Fibroblast of lung (primary cell): ENCODE data around the gene PMM1. TPM values are rescaled to one million over a fixed set of nuclear protein-coding genes. Genes with fewer than 3 reads are reported as not detected.
A peak's percentile ranks its signal among the peaks of the same experiment; 100 is the strongest.
"Not testable (repeated sequence)": the region's sequence is repeated elsewhere in the genome, so short reads cannot be mapped to it uniquely, and the experiment has no call there.

ENCODE experiments used
- DNase-seq, 2 donors: peaks; one replicate each; pipeline versions ENCODE4 v3.0.0 to v3.0.0-alpha.2; 2010; ENCODE audit warnings: low read depth in 2 of 2
- H2AFZ ChIP-seq: 2 replicates; pipeline ENCODE4 v1.5.1; 2012; ENCODE audit warnings: low read length, control low read depth, inconsistent platforms
- H3K27ac ChIP-seq: 2 replicates; pipeline ENCODE4 v1.5.1; 2011; ENCODE audit warnings: low read length, control low read depth; ENCODE audit not compliant: insufficient read depth
- H3K27me3 ChIP-seq: 2 replicates; pipeline ENCODE4 v1.5.1; 2011; ENCODE audit warnings: mild to moderate bottlenecking, low read length; ENCODE audit not compliant: control insufficient read depth, insufficient read depth
- H3K36me3 ChIP-seq: 2 replicates; pipeline ENCODE4 v1.5.1; 2011; ENCODE audit warnings: low read length; ENCODE audit not compliant: control insufficient read depth, insufficient read depth
- H3K4me1 ChIP-seq: 2 replicates; pipeline ENCODE4 v1.5.1; 2011; ENCODE audit warnings: low read length; ENCODE audit not compliant: control insufficient read depth, insufficient read depth; ENCODE audit errors: extremely low read depth
- H3K4me2 ChIP-seq: 2 replicates; pipeline ENCODE4 v1.5.1; 2011; ENCODE audit warnings: low read length, control low read depth; ENCODE audit not compliant: insufficient read depth; ENCODE audit errors: extremely low read depth
- H3K4me3 ChIP-seq, 4 experiments: fragments of 200-600 bp in 1 of 4; sonication (generic) in 1 of 4; replicated peaks in 1 of 4; 2 replicates each; pipeline ENCODE4 v1.5.1; 2011 to 2016; ENCODE audit warnings: low read length in 4 of 4, low read depth in 3 of 4, mild to moderate bottlenecking in 3 of 4, control low read depth in 2 of 4, inconsistent platforms in 1 of 4, mixed read lengths in 1 of 4; ENCODE audit not compliant: insufficient read depth in 1 of 4; ENCODE audit errors: control extremely low read depth in 1 of 4
- H3K79me2 ChIP-seq: 2 replicates; pipeline ENCODE4 v1.5.1; 2012; ENCODE audit warnings: mild to moderate bottlenecking, low read length, inconsistent platforms; ENCODE audit not compliant: control insufficient read depth, insufficient read depth
- H3K9ac ChIP-seq: 2 replicates; pipeline ENCODE4 v1.5.1; 2011; ENCODE audit warnings: mild to moderate bottlenecking, low read length, control low read depth; ENCODE audit not compliant: insufficient read depth
- H3K9me3 ChIP-seq: 2 replicates; pipeline ENCODE4 v1.5.1; 2012; ENCODE audit warnings: low read depth, low read length; ENCODE audit not compliant: control insufficient read depth, insufficient read depth
- H4K20me1 ChIP-seq: 2 replicates; pipeline ENCODE4 v1.5.1; 2011; ENCODE audit warnings: low read length; ENCODE audit not compliant: control insufficient read depth, insufficient read depth; ENCODE audit errors: extremely low read depth
- CTCF ChIP-seq, 2 donors: IDR thresholded peaks in 1 of 2; conservative IDR thresholded peaks in 1 of 2; 1 replicate in 1 of 2; 2 replicates in 1 of 2; pipeline ENCODE4 v1.5.1; 2011 to 2012; ENCODE audit warnings: low read length in 2 of 2, control low read depth in 1 of 2, inconsistent platforms in 1 of 2, low read depth in 1 of 2, mild to moderate bottlenecking in 1 of 2
- EZH2 ChIP-seq: IDR thresholded peaks from 2 replicates; pipeline ENCODE4 v1.5.1; 2012; ENCODE audit warnings: low read length, control low read depth, mild to moderate bottlenecking; ENCODE audit errors: missing control alignments
- polyA plus RNA-seq, 2 donors: library from polyadenylated mRNA; depleted of rRNA in 1 of 2; stranded (reverse) in 1 of 2; unstranded in 1 of 2; fragments of >200 nt; gene quantifications; 2 replicates each; pipeline ENCODE4 v1.2.1, GENCODE V29; 2011 to 2012; ENCODE audit warnings: missing spikeins in 1 of 2
- total RNA-seq: library from RNA; depleted of rRNA; stranded (reverse); fragments of >200 nt; gene quantifications from 2 replicates; pipeline ENCODE4 v1.2.1, GENCODE V29; 2014

The PMM1 gene
- total and polyA plus RNA-seq, 2 donors (not counting 1 experiment from before 2014, with no cell fraction given): 32.4 to 110 TPM

DNA sequence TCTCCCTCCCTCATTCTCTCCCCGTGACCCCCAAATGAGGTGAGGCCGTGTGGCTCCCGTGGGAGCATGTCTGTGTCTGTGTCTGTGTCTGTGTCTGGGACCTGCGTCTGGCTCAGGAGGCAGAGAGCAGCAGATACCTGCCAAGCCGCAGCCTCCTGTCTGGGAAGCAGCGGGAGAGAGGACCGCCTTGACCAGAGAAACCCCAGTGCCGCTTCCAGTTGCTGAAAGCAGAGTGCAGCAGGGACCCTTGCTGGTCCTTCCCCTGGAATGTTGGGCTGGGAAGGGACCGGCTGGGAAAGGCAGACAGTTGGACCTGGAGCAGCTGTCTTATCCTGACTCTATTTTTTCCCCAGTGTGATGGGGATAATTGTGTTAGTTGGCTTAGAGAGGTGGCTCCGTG, 28.3 kb downstream of the PMM1 start:
- H2AFZ ChIP-seq: no peak overlapping the region
- H3K27ac ChIP-seq: no peak overlapping the region
- no peaks in the 10 kb centered on the region for H3K79me2 ChIP-seq
- peak in 1 of 2 donors; percentile 41 for DNase-seq
- H3K27me3 ChIP-seq: no peaks in the 10 kb centered on the region
- TF ChIP-seq EZH2: no peak
- no peak for TF ChIP-seq CTCF (conservative IDR thresholded peaks at IDR 0.05 in 1 of 2, IDR thresholded peaks at IDR 0.05 in 1 of 2; ENCODE audit: low read depth in 1 of 2, low read length in 2 of 2)
- no peaks in the 10 kb centered on the region for H4K20me1 ChIP-seq
- no peak overlapping the region for H3K9ac ChIP-seq
- H3K4me2 ChIP-seq: peak overlapping the region; percentile 49
- no peaks in the 10 kb centered on the region for H3K36me3 ChIP-seq
- no peaks in the 10 kb centered on the region for H3K9me3 ChIP-seq
- H3K4me3 ChIP-seq: peak overlapping the region; percentile 26 to 78 (median 58)
- peaks cover 26% of the 10 kb centered on the region for H3K4me1 ChIP-seq

DNA sequence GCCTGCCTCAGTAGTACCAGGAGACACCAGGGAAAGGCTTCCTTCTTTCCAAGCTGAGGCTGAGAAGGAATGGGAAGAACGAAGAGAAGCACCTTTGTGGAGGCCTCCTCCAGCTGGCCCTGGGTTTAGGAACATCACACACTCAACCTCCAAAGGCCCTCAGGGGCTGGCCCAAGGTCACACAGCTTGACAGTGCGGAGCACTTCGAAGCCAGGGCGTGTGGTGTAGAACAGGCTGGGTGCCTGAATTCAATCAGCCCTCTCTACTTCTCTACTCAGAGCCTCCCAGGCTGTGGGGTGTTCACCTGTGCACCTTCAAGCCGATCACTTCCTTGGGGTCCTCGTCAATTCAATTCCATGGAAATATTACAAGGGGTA, 29.6 kb downstream of the PMM1 start:
- Histone ChIP-seq H3K79me2 (no peaks in the 10 kb centered on the region), H4K20me1 (no peaks in the 10 kb centered on the region), H3K4me1 (peaks cover 34% of the 10 kb centered on the region), H3K27me3 (no peaks in the 10 kb centered on the region), H3K36me3 (no peaks in the 10 kb centered on the region), H2AFZ (no peak overlapping the region), H3K4me2 (peak overlapping the region; percentile 4), H3K9me3 (no peaks in the 10 kb centered on the region), H3K27ac (no peak overlapping the region), H3K9ac (no peak overlapping the region), H3K4me3 (peak overlapping the region in 2 of 4 experiments; percentile 62 to 78)
- DNase-seq: no peak
- no peak for TF ChIP-seq EZH2

GRCh38 chr22:41558241-41558630, 31.4 kb downstream of the PMM1 start:
- not testable (repeated sequence) for H3K27ac ChIP-seq, H2AFZ ChIP-seq, H3K9me3 ChIP-seq, H3K27me3 ChIP-seq, DNase-seq, H3K36me3 ChIP-seq, H3K79me2 ChIP-seq, H3K9ac ChIP-seq, H4K20me1 ChIP-seq, H3K4me3 ChIP-seq, H3K4me2 ChIP-seq
- peaks cover 29% of the 10 kb centered on the region for H3K4me1 ChIP-seq

- peak overlapping the region; percentile 83 for H3K27ac ChIP-seq
- H3K4me1 ChIP-seq: peaks cover 24% of the 10 kb centered on the region
- no peaks in the 10 kb centered on the region for H3K36me3 ChIP-seq
- no peak for TF ChIP-seq CTCF (conservative IDR thresholded peaks at IDR 0.05 in 1 of 2, IDR thresholded peaks at IDR 0.05 in 1 of 2; ENCODE audit: low read depth in 1 of 2, low read length in 2 of 2)
- TF ChIP-seq EZH2: no peak
- peak; percentile 92 to 98 for DNase-seq
- no peaks in the 10 kb centered on the region for H3K9me3 ChIP-seq
- peak overlapping the region; percentile 55 for H3K9ac ChIP-seq
- H3K27me3 ChIP-seq: no peaks in the 10 kb centered on the region
- H3K4me3 ChIP-seq: no peak overlapping the region
- peak overlapping the region; percentile 82 for H2AFZ ChIP-seq
- H3K79me2 ChIP-seq: no peaks in the 10 kb centered on the region
- peak overlapping the region; percentile 75 for H3K4me2 ChIP-seq
- no peaks in the 10 kb centered on the region for H4K20me1 ChIP-seq
Observed at GRCh38 chr22:41557401-41558240, 32.0 kb downstream of the PMM1 start.
